ENCODE measurements around the gene HENMT1. TPM values are rescaled to one million over a fixed set of nuclear protein-coding genes. Genes with fewer than 3 reads are reported as not detected.
A peak's percentile ranks its signal among the peaks of the same experiment; 100 is the strongest.

HENMT1 gene
- 2.1 TPM for polyA plus RNA-seq (2013, experiment 1 of 2)
- polyA plus RNA-seq (2013, experiment 2 of 2) = 2.1 TPM

- peak within 1 kb of the TSS; percentile 97 for H4K91ac ChIP-seq (ENCODE audit: low read length)
- H3K27ac ChIP-seq (ENCODE audit: low read length, poor library complexity, severe bottlenecking) = no peak within 1 kb of the TSS
- 2% methylated on average over 66 of the region's 81 CpGs for WGBS
- peak within 1 kb of the TSS; percentile 90 to 94 for H3K18ac ChIP-seq (ENCODE audit: low read depth in 1 of 2, low read length in 2 of 2)
- H2BK15ac ChIP-seq (ENCODE audit: low read depth, poor library complexity, severe bottlenecking) = peak within 1 kb of the TSS; percentile 75
- H3K9ac ChIP-seq (ENCODE audit: low read length) = peak within 1 kb of the TSS; percentile 94
- peak; percentile 66 for DNase-seq
- peak within 1 kb of the TSS; percentile 29 to 75 for H2BK12ac ChIP-seq (ENCODE audit: low read length in 2 of 2)
- peak within 1 kb of the TSS in 1 of 2 experiments; percentile 45 for H3K14ac ChIP-seq (ENCODE audit: low read length in 2 of 2)
- no peaks in the 10 kb centered on the region for H3K9me3 ChIP-seq (ENCODE audit: control insufficient read depth, low read length)
- no peak within 1 kb of the TSS for H2AK5ac ChIP-seq (ENCODE audit: low read length, severe bottlenecking)
- H3K36me3 ChIP-seq (ENCODE audit: control insufficient read depth in 1 of 2, insufficient read depth in 2 of 2, low read depth in 1 of 2, low read length in 2 of 2) = no peaks in the 10 kb centered on the region
- H3K79me1 ChIP-seq (replicated peaks; ENCODE audit: low read length, poor library complexity, severe bottlenecking) = no peaks in the 10 kb centered on the region
- peak within 1 kb of the TSS; percentile 97 for H2AFZ ChIP-seq (ENCODE audit: low read depth, low read length)
- peak within 1 kb of the TSS; percentile 72 for H3K4me2 ChIP-seq (ENCODE audit: low read length, poor library complexity, severe bottlenecking)
- peaks cover 8% of the 10 kb centered on the region for H3K4me1 ChIP-seq (ENCODE audit: control insufficient read depth, insufficient read depth, low read depth, low read length)
- peak within 1 kb of the TSS; percentile 86 to 93 for H3K4ac ChIP-seq (ENCODE audit: low read depth in 1 of 2, low read length in 2 of 2)
- peak within 1 kb of the TSS in 1 of 2 experiments; percentile 46 for H3K23ac ChIP-seq (ENCODE audit: low read length in 2 of 2)
- H2BK120ac ChIP-seq (ENCODE audit: low read depth, low read length) = peak within 1 kb of the TSS; percentile 87
- H3K4me3 ChIP-seq (ENCODE audit: insufficient read depth in 1 of 2, low read depth in 1 of 2, low read length in 2 of 2) = peak within 1 kb of the TSS; percentile 58 to 82
- no peak within 1 kb of the TSS for H2BK5ac ChIP-seq (ENCODE audit: low read depth, low read length, poor library complexity, severe bottlenecking)
- H3K27me3 ChIP-seq (ENCODE audit: control insufficient read depth in 1 of 2, insufficient read depth in 1 of 2, low read length in 2 of 2) = no peaks in the 10 kb centered on the region
- peak within 1 kb of the TSS; percentile 99 for H4K8ac ChIP-seq (ENCODE audit: low read length)
Measured at GRCh38 chr1:108661030-108661609, at the start of gene HENMT1. Gene HENMT1, minus strand, starts transcription at chr1:108661093. Its CDS starts 1,209 bp downstream, at chr1:108659884.

- 67% methylated on average over 7 of the region's 7 CpGs for WGBS
- H2BK15ac ChIP-seq (ENCODE audit: low read depth, poor library complexity, severe bottlenecking) = no peak overlapping the region
- peak overlapping the region in 1 of 2 experiments; percentile 23 for H3K18ac ChIP-seq (ENCODE audit: low read depth in 1 of 2, low read length in 2 of 2)
- no peak overlapping the region for H3K23ac ChIP-seq (ENCODE audit: low read length in 2 of 2)
- no peak overlapping the region for H4K91ac ChIP-seq (ENCODE audit: low read length)
- no peak overlapping the region for H2AK5ac ChIP-seq (ENCODE audit: low read length, severe bottlenecking)
- H3K4ac ChIP-seq (ENCODE audit: low read depth in 1 of 2, low read length in 2 of 2) = no peak overlapping the region
- no peak overlapping the region for H3K27ac ChIP-seq (ENCODE audit: low read length, poor library complexity, severe bottlenecking)
- H3K27me3 ChIP-seq (ENCODE audit: control insufficient read depth in 1 of 2, insufficient read depth in 1 of 2, low read length in 2 of 2) = peaks cover 0 to 3% of the 10 kb centered on the region in 2 experiments
- H2AFZ ChIP-seq (ENCODE audit: low read depth, low read length) = no peak overlapping the region
- H2BK5ac ChIP-seq (ENCODE audit: low read depth, low read length, poor library complexity, severe bottlenecking) = no peak overlapping the region
- H3K79me1 ChIP-seq (replicated peaks; ENCODE audit: low read length, poor library complexity, severe bottlenecking) = no peaks in the 10 kb centered on the region
- no peak overlapping the region for H3K9ac ChIP-seq (ENCODE audit: low read length)
- H3K4me3 ChIP-seq (ENCODE audit: insufficient read depth in 1 of 2, low read depth in 1 of 2, low read length in 2 of 2) = no peak overlapping the region
- peak overlapping the region in 1 of 2 experiments; percentile 77 for H3K14ac ChIP-seq (ENCODE audit: low read length in 2 of 2)
- peak overlapping the region in 1 of 2 experiments; percentile 78 for H2BK12ac ChIP-seq (ENCODE audit: low read length in 2 of 2)
- H2BK120ac ChIP-seq (ENCODE audit: low read depth, low read length) = no peak overlapping the region
- H4K8ac ChIP-seq (ENCODE audit: low read length) = no peak overlapping the region
- H3K9me3 ChIP-seq (ENCODE audit: control insufficient read depth, low read length) = no peaks in the 10 kb centered on the region
- no peak overlapping the region for H3K4me2 ChIP-seq (ENCODE audit: low read length, poor library complexity, severe bottlenecking)
- no peaks in the 10 kb centered on the region for H3K36me3 ChIP-seq (ENCODE audit: control insufficient read depth in 1 of 2, insufficient read depth in 2 of 2, low read depth in 1 of 2, low read length in 2 of 2)
- H3K4me1 ChIP-seq (ENCODE audit: control insufficient read depth, insufficient read depth, low read depth, low read length) = peaks cover 2% of the 10 kb centered on the region
- no peak for DNase-seq
Measured at GRCh38 chr1:108708691-108709660, 48.1 kb upstream of the HENMT1 start.

- Histone ChIP-seq H2BK120ac (ENCODE audit: low read depth, low read length) (no peak overlapping the region), H3K18ac (ENCODE audit: low read depth in 1 of 2, low read length in 2 of 2) (no peak overlapping the region), H2BK12ac (ENCODE audit: low read length in 2 of 2) (no peak overlapping the region), H3K27ac (ENCODE audit: low read length, poor library complexity, severe bottlenecking) (no peak overlapping the region), H3K14ac (ENCODE audit: low read length in 2 of 2) (no peak overlapping the region), H2AK5ac (ENCODE audit: low read length, severe bottlenecking) (no peak overlapping the region), H3K36me3 (ENCODE audit: control insufficient read depth in 1 of 2, insufficient read depth in 2 of 2, low read depth in 1 of 2, low read length in 2 of 2) (peaks cover 4 to 8% of the 10 kb centered on the region in 2 experiments), H2AFZ (ENCODE audit: low read depth, low read length) (no peak overlapping the region), H4K91ac (ENCODE audit: low read length) (no peak overlapping the region), H4K8ac (ENCODE audit: low read length) (no peak overlapping the region), H3K79me1 (replicated peaks; ENCODE audit: low read length, poor library complexity, severe bottlenecking) (no peaks in the 10 kb centered on the region), H3K4me3 (ENCODE audit: insufficient read depth in 1 of 2, low read depth in 1 of 2, low read length in 2 of 2) (no peak overlapping the region), H2BK15ac (ENCODE audit: low read depth, poor library complexity, severe bottlenecking) (no peak overlapping the region), H3K23ac (ENCODE audit: low read length in 2 of 2) (no peak overlapping the region), H2BK5ac (ENCODE audit: low read depth, low read length, poor library complexity, severe bottlenecking) (no peak overlapping the region), H3K4ac (ENCODE audit: low read depth in 1 of 2, low read length in 2 of 2) (no peak overlapping the region), H3K4me2 (ENCODE audit: low read length, poor library complexity, severe bottlenecking) (no peak overlapping the region), H3K4me1 (ENCODE audit: control insufficient read depth, insufficient read depth, low read depth, low read length) (no peaks in the 10 kb centered on the region), H3K9ac (ENCODE audit: low read length) (no peak overlapping the region), H3K9me3 (ENCODE audit: control insufficient read depth, low read length) (no peaks in the 10 kb centered on the region), H3K27me3 (ENCODE audit: control insufficient read depth in 1 of 2, insufficient read depth in 1 of 2, low read length in 2 of 2) (peaks cover 0 to 3% of the 10 kb centered on the region in 2 experiments)
- no peak for DNase-seq
- 85% methylated on average over 3 of the region's 3 CpGs for WGBS
Measured at GRCh38 chr1:108706643-108707042, 45.8 kb upstream of the HENMT1 start.

GRCh38 chr1:108704496-108704895 is 43.6 kb upstream of the HENMT1 start:
- H3K27ac ChIP-seq (ENCODE audit: low read length, poor library complexity, severe bottlenecking) = no peak overlapping the region
- H2AFZ ChIP-seq (ENCODE audit: low read depth, low read length) = no peak overlapping the region
- H3K36me3 ChIP-seq (ENCODE audit: control insufficient read depth in 1 of 2, insufficient read depth in 2 of 2, low read depth in 1 of 2, low read length in 2 of 2) = peaks cover 4 to 29% of the 10 kb centered on the region in 2 experiments
- peak; percentile 78 for DNase-seq
- no peak overlapping the region for H4K91ac ChIP-seq (ENCODE audit: low read length)
- H2BK15ac ChIP-seq (ENCODE audit: low read depth, poor library complexity, severe bottlenecking) = no peak overlapping the region
- H3K23ac ChIP-seq (ENCODE audit: low read length in 2 of 2) = no peak overlapping the region
- no peak overlapping the region for H2BK5ac ChIP-seq (ENCODE audit: low read depth, low read length, poor library complexity, severe bottlenecking)
- H2AK5ac ChIP-seq (ENCODE audit: low read length, severe bottlenecking) = no peak overlapping the region
- no peak overlapping the region for H3K4ac ChIP-seq (ENCODE audit: low read depth in 1 of 2, low read length in 2 of 2)
- no peak overlapping the region for H2BK120ac ChIP-seq (ENCODE audit: low read depth, low read length)
- H3K4me3 ChIP-seq (ENCODE audit: insufficient read depth in 1 of 2, low read depth in 1 of 2, low read length in 2 of 2) = no peak overlapping the region
- H3K27me3 ChIP-seq (ENCODE audit: control insufficient read depth in 1 of 2, insufficient read depth in 1 of 2, low read length in 2 of 2) = peaks cover 0 to 3% of the 10 kb centered on the region in 2 experiments
- H3K9ac ChIP-seq (ENCODE audit: low read length) = peak overlapping the region; percentile 37
- H3K4me1 ChIP-seq (ENCODE audit: control insufficient read depth, insufficient read depth, low read depth, low read length) = no peaks in the 10 kb centered on the region
- no peaks in the 10 kb centered on the region for H3K9me3 ChIP-seq (ENCODE audit: control insufficient read depth, low read length)
- H3K14ac ChIP-seq (ENCODE audit: low read length in 2 of 2) = no peak overlapping the region
- no peak overlapping the region for H4K8ac ChIP-seq (ENCODE audit: low read length)
- 42% methylated on average over 2 of the region's 2 CpGs for WGBS
- H3K4me2 ChIP-seq (ENCODE audit: low read length, poor library complexity, severe bottlenecking) = no peak overlapping the region
- H3K18ac ChIP-seq (ENCODE audit: low read depth in 1 of 2, low read length in 2 of 2) = no peak overlapping the region
- no peak overlapping the region for H2BK12ac ChIP-seq (ENCODE audit: low read length in 2 of 2)
- no peaks in the 10 kb centered on the region for H3K79me1 ChIP-seq (replicated peaks; ENCODE audit: low read length, poor library complexity, severe bottlenecking)
